Caco-2 (cell line): ENCODE results near the gene TTC32. TPM values are rescaled to one million over a fixed set of nuclear protein-coding genes. Genes with fewer than 3 reads are reported as not detected.

ENCODE experiments used
- BruUV-seq: library from RNA; stranded (reverse); fragments of 400-500 nt; replicated peaks from 2 replicates; lab custom pipeline; 2021; lab: Mats Ljungman, UMichigan
- CTCF ChIA-PET: fragments of 300-600 bp; sonication (Branson Sonifier 250); formaldehyde crosslinking; loops from one replicate; lab custom pipeline; 2022; ENCODE audit warnings: antibody characterized with exemption; lab: Charles Lee
- POLR2A ChIA-PET: fragments of 300-600 bp; sonication (Branson Sonifier 250); formaldehyde crosslinking; loops from one replicate; lab custom pipeline; 2022; ENCODE audit warnings: antibody characterized with exemption; lab: Charles Lee
- DNase-seq, 2 experiments: peaks; one replicate each; pipeline versions ENCODE4 v3.0.0 to v3.0.0-alpha.2; 2020 to 2022
- H3K27me3 ChIP-seq: replicated peaks from 2 replicates; pipeline ENCODE4 v1.6.0; 2011; ENCODE audit warnings: low read length; ENCODE audit not compliant: control insufficient read depth, insufficient read depth
- H3K36me3 ChIP-seq: 2 replicates; pipeline ENCODE4 v1.5.1; 2011; ENCODE audit warnings: low read length; ENCODE audit not compliant: control insufficient read depth, insufficient read depth
- H3K4me1 ChIP-seq: fragments of 250-450 bp; sonication (Bioruptor Pico); 2 replicates; pipeline ENCODE4 v1.5.1; 2020; ENCODE audit warnings: mild to moderate bottlenecking
- H3K4me3 ChIP-seq: 2 replicates; pipeline ENCODE4 v1.5.1; 2011; ENCODE audit warnings: low read depth, mild to moderate bottlenecking, control low read depth, low read length
- H3K9me3 ChIP-seq: fragments of 250-450 bp; sonication (Bioruptor Pico); 2 replicates; pipeline ENCODE4 v1.5.1; 2020; ENCODE audit warnings: mild to moderate bottlenecking, moderate library complexity
- H3K27ac Mint-ChIP-seq: one replicate; pipeline ENCODE4 v1.8.0; 2022; ENCODE audit warnings: mixed read lengths; ENCODE audit not compliant: unreplicated experiment
- H3K27me3 Mint-ChIP-seq: one replicate; pipeline ENCODE4 v1.8.0; 2022; ENCODE audit warnings: mixed read lengths; ENCODE audit not compliant: insufficient read depth, unreplicated experiment
- H3K36me3 Mint-ChIP-seq: one replicate; pipeline ENCODE4 v1.8.0; 2022; ENCODE audit warnings: mild to moderate bottlenecking, mixed read lengths; ENCODE audit not compliant: insufficient read depth, unreplicated experiment
- H3K4me1 Mint-ChIP-seq: one replicate; pipeline ENCODE4 v1.8.0; 2022; ENCODE audit warnings: low read depth, mixed read lengths; ENCODE audit not compliant: unreplicated experiment
- H3K4me3 Mint-ChIP-seq: one replicate; pipeline ENCODE4 v1.8.0; 2022; ENCODE audit warnings: mild to moderate bottlenecking, moderate library complexity, mixed read lengths; ENCODE audit not compliant: unreplicated experiment
- H3K9me3 Mint-ChIP-seq: one replicate; pipeline ENCODE4 v1.8.0; 2022; ENCODE audit warnings: mixed read lengths; ENCODE audit not compliant: unreplicated experiment
- CTCF ChIP-seq, 2 experiments: fragments of 200-600 bp in 1 of 2; IDR thresholded peaks; 1 replicate in 1 of 2; 2 replicates in 1 of 2; pipeline versions ENCODE4 v1.5.1 to v1.8.0; 2011 to 2022; ENCODE audit warnings: antibody characterized with exemption in 1 of 2, control low read depth in 1 of 2, inconsistent platforms in 1 of 2, low read depth in 1 of 2, low read length in 1 of 2, mild to moderate bottlenecking in 1 of 2, moderate library complexity in 1 of 2; ENCODE audit not compliant: insufficient read depth in 1 of 2, severe bottlenecking in 1 of 2, unreplicated experiment in 1 of 2
- intact Hi-C: fragments of 100-400 bp; cut with micrococcal nuclease; formaldehyde crosslinking; loops from one replicate; pipeline ENCODE4 v1.10.0; 2022; ENCODE audit not compliant: unreplicated experiment
- total RNA-seq: library from RNA; stranded (reverse); gene quantifications from 2 replicates; pipeline ENCODE4 v1.2.3, GENCODE V29; 2022

Gene TTC32
- total RNA-seq, 1 experiment from 2014 or later = 16.8 TPM

GRCh38 chr2:19879120-19879519 lies 22.7 kb downstream of the TTC32 start:
- no peak for TF ChIP-seq CTCF (IDR thresholded peaks at IDR 0.05; ENCODE audit: insufficient read depth in 1 of 2, low read depth in 1 of 2, low read length in 1 of 2, severe bottlenecking in 1 of 2, unreplicated experiment in 1 of 2)
- H3K4me1 Mint-ChIP-seq = no peaks in the 10 kb centered on the region
- BruUV-seq = no TSS peak
- H3K27me3 Mint-ChIP-seq = no peaks in the 10 kb centered on the region
- intact Hi-C loops = no loop called here
- no peak overlapping the region for H3K4me3 Mint-ChIP-seq
- H3K4me3 ChIP-seq = no peak overlapping the region
- no peaks in the 10 kb centered on the region for H3K36me3 ChIP-seq
- H3K4me1 ChIP-seq = no peaks in the 10 kb centered on the region
- DNase-seq = no peak
- no peak overlapping the region for H3K27ac Mint-ChIP-seq
- POLR2A ChIA-PET = no interaction called here
- no peaks in the 10 kb centered on the region for H3K36me3 Mint-ChIP-seq
- H3K9me3 ChIP-seq = no peaks in the 10 kb centered on the region
- no peaks in the 10 kb centered on the region for H3K9me3 Mint-ChIP-seq
- no peaks in the 10 kb centered on the region; the same call in 1 of the 2 replicates for H3K27me3 ChIP-seq
- CTCF ChIA-PET = no interaction called here

- Histone ChIP-seq H3K9me3 (no peaks in the 10 kb centered on the region), H3K27me3 (no peaks in the 10 kb centered on the region; the same call in 1 of the 2 replicates), H3K36me3 (no peaks in the 10 kb centered on the region), H3K4me1 (no peaks in the 10 kb centered on the region), H3K4me3 (no peak overlapping the region)
- intact Hi-C loops = no loop called here
- DNase-seq = no peak
- ChIA-PET POLR2A (no interaction called here), CTCF (no interaction called here)
- TF ChIP-seq CTCF (IDR thresholded peaks at IDR 0.05; ENCODE audit: insufficient read depth in 1 of 2, low read depth in 1 of 2, low read length in 1 of 2, severe bottlenecking in 1 of 2, unreplicated experiment in 1 of 2) = no peak
- Mint-ChIP-seq H3K27ac (no peak overlapping the region), H3K4me3 (no peak overlapping the region), H3K27me3 (no peaks in the 10 kb centered on the region), H3K4me1 (no peaks in the 10 kb centered on the region), H3K36me3 (no peaks in the 10 kb centered on the region), H3K9me3 (no peaks in the 10 kb centered on the region)
- no TSS peak for BruUV-seq
These were observed 23.3 kb downstream of the TTC32 start for GRCh38 chr2:19878268-19879046.

- no peaks in the 10 kb centered on the region for H3K4me1 Mint-ChIP-seq
- POLR2A ChIA-PET = no interaction called here
- no peak overlapping the region for H3K4me3 Mint-ChIP-seq
- no peak for TF ChIP-seq CTCF (IDR thresholded peaks at IDR 0.05; ENCODE audit: insufficient read depth in 1 of 2, low read depth in 1 of 2, low read length in 1 of 2, severe bottlenecking in 1 of 2, unreplicated experiment in 1 of 2)
- BruUV-seq = no TSS peak
- Histone ChIP-seq H3K36me3 (no peaks in the 10 kb centered on the region), H3K27me3 (no peaks in the 10 kb centered on the region; the same call in 1 of the 2 replicates), H3K4me1 (no peaks in the 10 kb centered on the region), H3K4me3 (no peak overlapping the region), H3K9me3 (no peaks in the 10 kb centered on the region)
- H3K9me3 Mint-ChIP-seq = no peaks in the 10 kb centered on the region
- intact Hi-C loops = no loop called here
- CTCF ChIA-PET = no interaction called here
- no peaks in the 10 kb centered on the region for H3K27me3 Mint-ChIP-seq
- H3K27ac Mint-ChIP-seq = no peak overlapping the region
- H3K36me3 Mint-ChIP-seq = no peaks in the 10 kb centered on the region
- DNase-seq = no peak
These were observed 25.0 kb downstream of the TTC32 start for GRCh38 chr2:19876751-19877150.
